HG03139 (cell line): ENCODE data around the gene CACNB3.
"Not testable (repeated sequence)": the region's sequence is repeated elsewhere in the genome, so short reads cannot be mapped to it uniquely, and the experiment has no call there.

Experiments used
- ATAC-seq: cut with Tn5 transposase; IDR thresholded peaks from one replicate; pipeline ENCODE4 v1.9.1; 2021; ENCODE audit not compliant: unreplicated experiment

CACNB3 gene

DNA sequence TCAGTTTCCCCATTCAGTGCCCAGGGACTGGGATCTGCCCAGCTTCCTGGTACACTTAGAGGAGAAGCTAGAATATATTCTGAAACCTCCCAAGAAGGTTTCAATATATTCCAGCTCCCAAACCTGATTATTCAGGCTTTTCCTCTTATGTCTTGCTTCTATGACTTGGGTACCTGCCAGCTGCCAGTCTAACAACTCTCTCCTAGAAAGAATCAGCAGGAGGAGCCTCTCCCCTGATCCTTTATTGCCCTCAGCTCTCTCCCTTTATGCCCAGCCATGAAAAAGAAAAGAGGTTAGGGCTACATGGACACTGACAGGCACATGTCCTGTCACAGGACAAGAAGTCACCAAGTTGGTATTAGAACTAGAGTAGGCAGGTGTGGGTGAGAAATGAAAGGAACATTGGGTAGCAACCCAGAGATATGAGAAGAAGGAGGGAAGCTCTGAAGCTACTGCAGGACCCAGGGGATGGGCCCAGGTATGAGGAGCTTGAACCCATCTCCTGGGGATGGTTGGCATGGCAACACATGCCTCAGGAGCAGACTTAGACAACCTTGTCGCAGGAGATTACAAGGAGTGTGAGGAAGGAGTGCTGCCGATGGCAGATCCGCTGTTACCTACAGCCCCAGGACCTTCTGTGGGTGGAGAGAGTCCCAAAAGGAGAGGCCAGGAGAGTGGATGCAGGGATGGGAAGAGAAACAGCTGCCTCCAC is 2.0 kb upstream of the CACNB3 start:
- ATAC-seq = no peak

- no peak for ATAC-seq
Observed at GRCh38 chr12:48818831-48819590, 715 bp downstream of the CACNB3 start.

DNA sequence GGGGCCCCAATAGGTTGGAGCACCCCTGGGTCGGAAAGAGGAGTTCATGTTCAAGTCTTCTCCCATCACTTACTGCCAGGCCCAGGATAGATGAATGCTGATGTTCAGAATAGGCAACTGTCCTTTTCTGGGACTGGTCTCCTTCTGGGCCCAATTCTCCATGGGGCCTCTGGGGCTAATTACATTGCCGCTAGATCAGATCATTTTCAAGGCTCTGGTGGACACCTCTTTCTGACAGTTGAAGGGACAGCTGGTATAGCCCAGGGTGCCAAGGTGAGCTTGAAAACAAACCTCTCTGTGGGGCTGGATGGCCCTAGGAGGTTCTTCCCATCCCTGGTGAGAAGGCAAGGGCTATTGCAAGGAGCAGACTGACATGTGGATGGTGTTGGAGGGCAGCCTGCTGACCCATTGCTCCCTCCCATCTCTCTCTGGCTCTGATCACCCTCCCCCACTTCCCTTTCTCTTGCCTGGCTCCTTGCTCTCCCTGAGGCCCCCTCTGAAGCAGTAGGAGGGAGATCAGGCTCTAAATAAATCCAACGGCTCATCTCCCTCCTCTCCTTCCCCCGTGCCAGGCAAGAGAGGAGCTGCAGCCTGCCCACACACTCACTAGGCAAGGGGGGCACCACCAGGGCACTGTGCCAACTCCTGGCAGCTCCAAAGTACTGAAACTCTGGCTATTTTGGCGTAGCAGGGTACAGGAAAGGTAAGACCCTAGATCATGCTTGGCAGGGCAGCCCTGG is 1.9 kb downstream of the CACNB3 start:
- ATAC-seq = no peak

- no peak for ATAC-seq
Observed at GRCh38 chr12:48822139-48822538, 3.8 kb downstream of the CACNB3 start.

DNA sequence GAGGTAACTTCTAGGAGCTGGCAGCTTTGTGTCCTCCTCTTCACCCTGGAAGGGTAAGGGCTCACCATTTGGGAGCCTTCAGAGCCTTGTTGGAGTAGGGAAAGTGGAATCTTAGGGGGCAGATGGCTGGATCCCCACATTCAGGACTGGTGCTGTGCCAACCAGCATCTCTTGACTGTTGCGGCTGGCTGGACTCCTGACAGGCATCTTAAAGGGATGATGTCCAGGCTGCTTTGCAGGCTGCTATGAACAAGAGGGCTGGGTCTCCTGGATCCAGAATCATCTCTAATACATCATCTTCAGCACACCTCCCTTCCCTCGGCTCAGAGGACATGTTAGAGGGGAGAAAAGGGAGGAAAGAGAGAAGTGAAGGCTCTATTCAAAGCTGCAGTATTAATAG is 4.4 kb downstream of the CACNB3 start:
- no peak for ATAC-seq

DNA sequence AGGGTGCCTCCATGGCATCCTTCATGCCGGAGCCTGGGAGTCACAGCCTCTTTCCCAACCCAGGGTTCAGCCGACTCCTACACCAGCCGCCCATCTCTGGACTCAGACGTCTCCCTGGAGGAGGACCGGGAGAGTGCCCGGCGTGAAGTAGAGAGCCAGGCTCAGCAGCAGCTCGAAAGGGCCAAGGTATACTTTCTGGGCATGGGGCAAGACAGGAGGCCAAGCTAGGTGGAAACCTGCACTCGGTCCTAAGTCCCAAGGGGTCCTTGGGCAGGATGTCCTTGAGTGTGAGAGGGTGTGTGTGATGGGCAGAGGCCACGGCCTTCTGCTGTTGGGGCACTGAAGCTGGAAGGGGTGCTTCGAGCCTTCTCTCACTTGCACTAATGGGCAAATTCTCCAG is 5.0 kb downstream of the CACNB3 start:
- ATAC-seq = no peak

DNA sequence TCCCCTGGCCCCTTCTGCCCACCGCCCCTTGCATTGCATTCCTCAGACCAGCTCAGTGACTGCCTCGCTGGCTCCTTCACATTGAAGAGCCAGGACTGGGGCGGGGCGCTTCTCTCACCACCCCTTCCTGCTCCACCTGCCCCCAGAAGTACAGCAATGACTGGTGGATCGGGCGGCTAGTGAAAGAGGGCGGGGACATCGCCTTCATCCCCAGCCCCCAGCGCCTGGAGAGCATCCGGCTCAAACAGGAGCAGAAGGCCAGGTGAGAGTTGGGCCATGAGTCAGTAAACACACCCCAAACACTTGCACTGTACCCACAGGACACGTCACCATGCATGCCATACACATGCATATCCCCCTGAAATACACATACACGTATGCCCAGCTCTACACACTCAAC is 5.8 kb downstream of the CACNB3 start:
- no peak for ATAC-seq

DNA sequence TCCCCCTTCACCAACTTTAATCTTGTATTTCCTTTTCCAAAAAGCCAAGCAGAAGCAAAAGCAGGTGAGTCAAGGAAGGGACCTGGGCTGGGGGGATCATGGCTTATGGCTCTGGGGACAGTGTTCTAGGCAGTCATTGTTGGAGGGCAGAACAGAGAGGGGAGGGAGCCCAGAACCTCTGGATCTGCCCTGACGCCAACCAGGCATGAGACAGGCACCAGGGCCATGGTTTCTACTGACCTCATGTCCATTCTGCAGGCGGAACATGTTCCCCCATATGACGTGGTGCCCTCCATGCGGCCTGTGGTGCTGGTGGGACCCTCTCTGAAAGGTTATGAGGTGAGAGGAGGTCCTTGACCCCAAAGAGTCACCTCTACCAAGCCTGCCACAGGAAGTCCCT is 6.6 kb downstream of the CACNB3 start:
- no peak for ATAC-seq

- no peak for ATAC-seq
Observed at GRCh38 chr12:48826209-48826855, 8.0 kb downstream of the CACNB3 start.

GRCh38 chr12:48827026-48827425 is 8.7 kb downstream of the CACNB3 start:
- ATAC-seq = no peak

DNA sequence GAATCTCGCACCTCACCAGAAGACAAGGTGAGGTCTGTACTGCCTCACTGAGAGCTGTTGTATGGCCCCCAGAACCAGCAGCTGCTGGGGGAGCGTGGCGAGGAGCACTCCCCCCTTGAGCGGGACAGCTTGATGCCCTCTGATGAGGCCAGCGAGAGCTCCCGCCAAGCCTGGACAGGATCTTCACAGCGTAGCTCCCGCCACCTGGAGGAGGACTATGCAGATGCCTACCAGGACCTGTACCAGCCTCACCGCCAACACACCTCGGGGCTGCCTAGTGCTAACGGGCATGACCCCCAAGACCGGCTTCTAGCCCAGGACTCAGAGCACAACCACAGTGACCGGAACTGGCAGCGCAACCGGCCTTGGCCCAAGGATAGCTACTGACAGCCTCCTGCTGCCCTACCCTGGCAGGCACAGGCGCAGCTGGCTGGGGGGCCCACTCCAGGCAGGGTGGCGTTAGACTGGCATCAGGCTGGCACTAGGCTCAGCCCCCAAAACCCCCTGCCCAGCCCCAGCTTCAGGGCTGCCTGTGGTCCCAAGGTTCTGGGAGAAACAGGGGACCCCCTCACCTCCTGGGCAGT is 9.3 kb downstream of the CACNB3 start:
- ATAC-seq = no peak

GRCh38 chr12:48828293-48828692 is 10.0 kb downstream of the CACNB3 start:
- ATAC-seq = no peak

- no peak for ATAC-seq
Observed at GRCh38 chr12:48828841-48829575, 10.7 kb downstream of the CACNB3 start.

- no peak for ATAC-seq
Observed at GRCh38 chr12:48831257-48831656, 13.0 kb downstream of the CACNB3 start.

- no peak for ATAC-seq
Observed at GRCh38 chr12:48832321-48833060, 14.2 kb downstream of the CACNB3 start.

DNA sequence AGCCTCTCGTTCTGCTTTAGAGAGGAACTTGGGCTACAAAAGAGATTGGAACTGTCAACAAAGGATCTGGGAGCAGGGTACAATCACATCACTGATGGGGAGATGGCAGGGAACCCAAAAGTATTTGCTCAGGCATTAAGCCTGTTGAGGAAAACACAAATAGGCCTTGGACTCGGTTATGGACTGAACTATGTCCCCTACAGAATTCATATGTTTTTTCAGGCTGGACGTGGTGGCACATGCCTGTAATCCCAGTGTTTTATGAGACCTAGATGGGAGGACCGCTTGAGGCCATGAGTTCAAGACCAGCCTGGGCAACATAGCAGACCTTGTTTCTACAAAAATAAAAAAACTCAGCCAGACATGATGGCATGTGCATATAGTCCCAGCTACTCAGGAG is 19.8 kb downstream of the CACNB3 start:
- ATAC-seq = no peak

DNA sequence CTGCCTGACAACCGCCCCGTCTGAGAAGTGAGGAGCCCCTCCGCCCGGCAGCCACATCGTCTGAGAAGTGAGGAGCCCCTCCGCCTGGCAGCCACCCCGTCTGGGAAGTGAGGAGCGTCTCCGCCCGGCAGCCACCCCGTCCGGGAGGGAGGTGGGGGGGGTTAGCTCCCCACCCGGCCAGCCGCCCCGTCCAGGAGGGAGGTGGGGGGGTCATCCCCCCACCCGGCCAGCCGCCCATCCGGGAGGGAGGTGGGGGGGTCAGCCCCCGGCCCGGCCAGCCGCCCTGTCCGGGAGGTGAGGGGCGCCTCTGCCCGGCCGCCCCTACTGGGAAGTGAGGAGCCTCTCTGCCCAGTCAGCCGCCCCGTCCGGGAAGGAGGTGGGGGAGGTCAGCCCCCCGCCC is 23.7 kb downstream of the CACNB3 start:
- ATAC-seq = not testable (repeated sequence)

DNA sequence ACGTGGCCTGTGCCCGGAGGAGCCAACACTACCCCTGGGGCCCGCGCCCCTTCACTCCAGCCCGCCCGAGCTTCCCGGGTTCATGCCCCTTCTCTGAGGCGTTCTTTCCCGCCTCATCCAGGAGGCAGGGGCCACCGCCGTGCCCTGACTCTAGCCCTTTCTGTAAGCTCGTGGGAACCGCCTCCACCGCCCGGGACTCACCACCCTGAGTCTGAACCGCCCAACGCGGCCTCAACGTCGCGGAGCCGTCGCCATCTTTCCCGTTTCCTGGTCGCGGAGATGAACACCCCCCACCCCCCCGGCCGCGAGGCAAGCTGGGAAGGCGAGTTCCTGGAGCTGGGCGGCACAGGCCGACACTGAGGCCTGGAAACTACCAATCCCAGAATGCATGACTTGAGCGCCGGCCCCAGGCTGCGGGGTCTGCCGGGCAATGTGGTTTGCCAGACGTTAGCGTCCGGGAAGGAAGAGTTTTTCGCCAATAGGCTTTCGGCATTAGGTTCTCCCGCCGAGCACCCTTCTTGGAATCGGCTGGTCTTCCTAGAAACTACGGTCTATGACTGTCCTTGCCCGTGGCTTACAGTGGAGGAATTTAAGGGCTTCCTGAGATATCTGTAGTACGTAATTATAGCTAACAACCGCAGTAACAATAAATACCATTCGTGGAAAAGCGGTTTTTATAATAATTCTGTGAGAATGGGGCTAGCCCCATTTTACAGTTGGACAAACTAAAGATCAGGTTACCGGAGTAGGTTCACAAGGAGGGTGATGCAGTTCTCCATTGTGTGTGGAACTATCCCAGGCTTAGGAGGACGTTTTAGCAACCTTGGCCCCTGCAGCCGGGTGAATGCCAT is 33.8 kb downstream of the CACNB3 start, which contains the start of gene DDX23:
Gene DDX23 (minus strand): TSS at position 281 of the 851 bp plus-strand sequence. CDS start 6,381 bp downstream, outside the sequence.
- peak; percentile 87 for ATAC-seq
